Stimulated activated naive CD4-positive, alpha-beta T cell treated with Interleukin-2 at 50 U/mL for 16 hours (primary cell): Measurements from ENCODE around the gene RCE1.

Source experiments
- DNase-seq: peaks from one replicate; lab custom pipeline; 2025; lab: John Stamatoyannopoulos, UW

The RCE1 gene

GRCh38 chr11:66857234-66857926 is 14.1 kb downstream of the RCE1 start:
- no peak for DNase-seq

DNA sequence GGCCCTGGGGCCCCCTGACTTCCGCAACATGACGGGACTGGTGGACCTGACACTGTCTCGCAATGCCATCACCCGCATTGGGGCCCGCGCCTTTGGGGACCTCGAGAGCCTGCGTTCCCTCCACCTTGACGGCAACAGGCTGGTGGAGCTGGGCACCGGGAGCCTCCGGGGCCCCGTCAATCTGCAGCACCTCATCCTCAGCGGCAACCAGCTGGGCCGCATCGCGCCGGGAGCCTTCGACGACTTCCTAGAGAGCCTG is 14.6 kb downstream of the RCE1 start:
- DNase-seq, result no peak

- DNase-seq, result no peak
These were observed 15.1 kb downstream of the RCE1 start for GRCh38 chr11:66858186-66858938.

DNA sequence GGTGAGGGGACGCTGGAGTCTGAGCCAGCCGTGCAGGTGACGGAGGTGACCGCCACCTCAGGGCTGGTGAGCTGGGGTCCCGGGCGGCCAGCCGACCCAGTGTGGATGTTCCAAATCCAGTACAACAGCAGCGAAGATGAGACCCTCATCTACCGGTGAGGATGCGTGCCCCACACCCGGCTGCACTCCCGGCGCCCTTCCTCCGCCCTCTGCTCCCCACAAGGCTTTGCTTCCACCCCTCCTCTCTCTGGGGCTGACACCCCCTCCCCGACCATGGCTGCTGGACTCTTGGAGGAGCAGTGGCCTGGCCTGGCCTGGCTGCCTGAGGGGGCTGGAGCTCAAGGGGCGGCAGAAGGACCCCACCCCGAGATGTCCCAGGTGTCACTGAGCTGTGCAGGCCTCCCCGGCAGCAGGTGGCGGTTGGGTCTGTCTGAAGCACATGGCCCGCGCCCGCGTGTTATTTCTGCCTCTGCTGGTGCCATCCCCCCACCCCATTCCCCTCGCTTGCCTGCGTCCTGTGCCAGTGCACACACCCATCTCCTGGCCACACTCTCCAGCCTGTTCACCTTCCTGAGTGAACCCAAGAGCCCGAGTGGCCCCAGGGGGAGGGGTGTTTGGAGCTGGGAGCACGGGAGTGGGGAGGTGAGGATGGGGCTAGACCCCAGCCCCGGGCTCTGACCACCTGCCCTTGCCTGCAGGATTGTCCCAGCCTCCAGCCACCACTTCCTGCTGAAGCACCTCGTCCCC is 15.9 kb downstream of the RCE1 start:
- DNase-seq, result no peak

DNA sequence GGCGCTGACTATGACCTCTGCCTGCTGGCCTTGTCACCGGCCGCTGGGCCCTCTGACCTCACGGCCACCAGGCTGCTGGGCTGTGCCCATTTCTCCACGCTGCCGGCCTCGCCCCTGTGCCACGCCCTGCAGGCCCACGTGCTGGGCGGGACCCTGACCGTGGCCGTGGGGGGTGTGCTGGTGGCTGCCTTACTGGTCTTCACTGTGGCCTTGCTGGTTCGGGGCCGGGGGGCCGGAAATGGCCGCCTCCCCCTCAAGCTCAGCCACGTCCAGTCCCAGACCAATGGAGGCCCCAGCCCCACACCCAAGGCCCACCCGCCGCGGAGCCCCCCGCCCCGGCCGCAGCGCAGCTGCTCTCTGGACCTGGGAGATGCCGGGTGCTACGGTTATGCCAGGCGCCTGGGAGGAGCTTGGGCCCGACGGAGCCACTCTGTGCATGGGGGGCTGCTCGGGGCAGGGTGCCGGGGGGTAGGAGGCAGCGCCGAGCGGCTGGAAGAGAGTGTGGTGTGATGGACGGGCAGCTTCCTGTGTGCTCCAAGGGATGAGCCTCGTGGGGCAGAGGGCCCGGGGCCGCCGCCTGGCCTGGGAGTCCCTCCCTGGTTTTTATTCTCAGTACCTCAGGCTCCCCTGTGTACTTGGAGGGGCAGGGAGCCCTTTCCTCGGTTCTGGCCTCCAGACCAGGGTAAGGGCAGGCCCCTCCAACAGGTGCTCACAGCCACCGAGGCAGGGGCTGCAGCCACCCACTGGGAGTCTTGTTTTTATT is 16.6 kb downstream of the RCE1 start:
- DNase-seq, result no peak

GRCh38 chr11:66860449-66860831 is 17.2 kb downstream of the RCE1 start:
- DNase-seq, result no peak

DNA sequence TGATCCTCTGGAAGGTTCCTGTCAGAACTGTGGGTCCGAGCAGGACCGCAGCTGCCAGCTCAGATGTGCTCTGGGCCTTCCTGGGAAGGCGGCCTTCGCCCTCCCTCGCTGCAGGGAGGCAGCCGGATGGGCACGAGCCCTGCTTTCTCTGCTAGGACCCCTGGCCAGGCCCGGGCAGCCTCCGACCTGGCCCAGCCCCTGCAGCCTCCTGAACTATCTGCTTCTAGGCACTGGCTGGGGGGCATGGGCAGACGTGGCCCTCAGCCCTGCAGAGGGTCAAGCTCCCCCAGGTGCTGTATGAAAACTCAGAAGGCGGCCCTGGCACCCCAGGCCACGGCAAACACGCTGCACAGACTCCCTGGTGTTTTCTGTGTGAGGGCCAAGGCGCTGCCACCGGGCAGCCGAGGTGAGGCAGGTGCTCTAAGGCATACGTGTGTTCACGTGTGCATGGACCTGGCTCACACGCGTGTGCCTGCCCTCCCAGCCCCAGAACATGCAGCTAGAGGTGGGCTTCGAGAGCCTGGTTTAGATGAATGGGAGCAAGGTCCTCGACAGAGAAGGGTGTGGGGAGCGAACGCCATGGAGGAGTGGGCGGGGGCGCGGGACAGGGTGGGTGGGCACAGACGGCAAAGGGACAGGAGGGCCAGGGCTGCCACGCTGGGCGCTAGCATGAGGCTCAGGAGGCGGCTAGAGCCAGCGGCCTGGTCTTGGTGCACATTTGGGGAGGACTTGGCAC is 18.0 kb downstream of the RCE1 start:
- DNase-seq, result no peak

DNA sequence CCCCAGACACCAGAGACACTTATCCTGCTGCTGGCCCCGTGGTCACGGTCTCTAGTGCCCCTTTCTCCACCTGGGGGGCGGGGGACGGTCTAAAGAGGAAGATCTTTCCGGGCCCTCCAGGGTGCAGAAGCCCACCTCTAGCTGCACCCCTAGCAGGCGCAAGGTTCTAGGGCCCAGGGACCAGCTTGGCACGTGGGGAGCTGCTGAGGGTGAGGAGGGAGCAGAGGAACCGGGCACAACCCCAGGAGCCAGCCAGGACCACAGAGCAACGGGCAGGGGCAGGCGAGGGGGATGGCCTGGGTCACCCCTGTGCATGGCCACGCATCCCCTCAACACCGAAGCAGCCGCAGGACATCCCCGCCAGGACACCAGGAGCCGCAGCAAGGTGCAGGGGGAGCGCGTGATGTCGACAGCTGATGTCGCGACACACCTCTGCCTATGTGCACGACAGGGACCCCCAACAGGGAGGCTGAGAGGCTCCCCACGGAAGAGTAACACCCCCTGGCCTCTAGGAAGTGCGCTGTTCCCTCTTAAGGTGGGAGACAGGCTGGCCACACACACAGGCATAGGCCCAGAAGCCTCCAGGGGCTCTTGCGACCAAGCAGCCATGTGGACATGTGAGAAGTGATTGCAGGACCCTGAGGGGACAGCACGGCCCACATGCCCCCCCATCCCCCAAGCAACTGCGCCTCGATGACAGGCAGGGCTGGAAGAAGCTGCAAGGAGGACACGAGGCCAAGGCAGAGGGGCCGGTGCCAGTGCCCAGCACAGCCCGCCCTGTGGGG is 18.7 kb downstream of the RCE1 start:
- no peak for DNase-seq

- no peak for DNase-seq
These were observed 19.4 kb downstream of the RCE1 start for GRCh38 chr11:66862559-66863037.

GRCh38 chr11:66863428-66864125 is 20.3 kb downstream of the RCE1 start:
- DNase-seq, result no peak

- DNase-seq, result no peak
These were observed 21.1 kb downstream of the RCE1 start for GRCh38 chr11:66864172-66864901.

DNA sequence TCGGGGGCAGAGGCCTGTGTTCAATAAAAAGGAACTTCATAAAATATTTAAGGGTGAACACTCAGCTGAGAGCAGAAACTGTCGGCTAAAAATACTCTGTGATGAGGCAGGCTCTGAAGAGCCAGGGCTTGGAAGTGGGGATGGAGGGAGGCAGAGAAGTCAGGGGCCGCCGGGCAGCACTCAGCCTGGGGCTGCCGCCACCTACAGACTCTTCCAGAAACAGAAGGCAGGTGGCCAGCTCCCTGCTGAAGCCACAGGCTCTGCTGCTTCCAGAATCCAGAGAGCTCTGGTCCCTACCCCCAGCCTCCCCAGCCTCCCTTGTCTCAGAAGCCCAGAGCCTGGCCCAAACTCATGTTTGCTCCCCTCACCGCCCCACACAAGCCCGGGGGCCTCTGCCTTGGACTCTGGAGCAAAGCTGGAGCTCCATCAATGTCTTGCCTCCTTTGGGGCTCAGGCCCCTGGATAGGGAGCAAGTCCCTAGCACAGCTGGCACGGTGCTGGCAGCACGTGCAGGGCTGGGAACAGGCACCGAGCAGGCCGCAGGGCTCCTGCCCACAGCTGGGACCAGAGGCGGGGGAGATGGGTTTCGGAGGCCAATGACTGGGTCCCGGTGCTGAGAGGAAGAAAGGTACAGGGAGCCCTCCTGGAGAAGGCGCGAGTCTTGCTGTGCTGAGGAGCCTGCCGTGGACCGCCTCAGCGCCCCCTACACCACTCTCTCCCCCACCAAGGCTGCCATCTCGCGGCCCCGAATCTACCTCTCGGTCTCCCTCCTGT is 21.9 kb downstream of the RCE1 start:
- DNase-seq, result no peak

DNA sequence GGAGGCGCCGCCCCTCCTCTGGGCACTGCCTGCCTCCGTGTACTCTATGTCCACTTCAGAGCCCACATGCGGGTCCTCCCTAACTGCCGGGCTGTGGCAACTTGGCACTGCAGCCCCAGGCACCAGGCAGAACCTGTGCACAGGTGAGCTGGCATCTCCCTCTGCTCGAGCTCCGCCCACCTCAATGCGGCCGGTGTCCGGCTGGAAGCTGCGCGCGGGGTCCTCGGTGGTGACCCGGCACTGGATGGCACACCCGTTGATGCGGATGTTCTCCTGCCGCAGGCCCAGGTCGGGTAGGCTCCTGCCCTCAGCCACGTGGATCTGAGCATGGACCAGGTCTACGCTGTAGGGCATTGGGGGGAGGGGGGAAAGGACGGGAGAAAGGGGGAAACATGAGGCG is 22.8 kb downstream of the RCE1 start:
- no peak for DNase-seq

DNA sequence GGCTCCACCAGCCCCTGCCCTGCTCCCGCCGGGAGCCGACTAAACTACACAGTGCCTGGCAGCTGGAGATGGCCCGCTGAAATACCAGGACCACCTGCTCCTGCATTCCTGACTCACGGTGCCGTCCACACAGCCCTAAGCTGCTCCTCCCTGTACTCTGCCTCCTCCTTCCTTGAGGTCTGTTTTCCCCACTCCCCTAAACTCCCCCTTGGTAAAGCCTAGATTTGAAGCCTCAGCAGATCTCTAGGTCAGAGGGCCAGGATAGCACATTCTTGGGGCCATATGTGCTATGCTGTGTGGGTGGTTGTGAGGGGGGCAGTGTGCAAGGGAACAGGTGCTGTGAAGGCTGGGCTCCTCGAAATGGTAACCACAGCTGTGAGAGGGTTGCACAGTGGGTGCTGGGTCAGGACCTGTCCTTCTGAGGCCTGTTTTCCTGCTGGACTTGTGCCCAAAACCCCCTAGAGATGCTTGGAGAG is 23.3 kb downstream of the RCE1 start:
- no peak for DNase-seq

GRCh38 chr11:66867425-66868040 is 24.3 kb downstream of the RCE1 start:
- DNase-seq, result no peak

- DNase-seq, result no peak
These were observed 25.0 kb downstream of the RCE1 start for GRCh38 chr11:66868082-66868725.

- DNase-seq, result peak; percentile 82
These were observed 25.7 kb downstream of the RCE1 start for GRCh38 chr11:66868726-66869566.
